ENCODE results near the gene FAM234A.
"Not testable (repeated sequence)": the region's sequence is repeated elsewhere in the genome, so short reads cannot be mapped to it uniquely, and the experiment has no call there.

The FAM234A gene

DNA sequence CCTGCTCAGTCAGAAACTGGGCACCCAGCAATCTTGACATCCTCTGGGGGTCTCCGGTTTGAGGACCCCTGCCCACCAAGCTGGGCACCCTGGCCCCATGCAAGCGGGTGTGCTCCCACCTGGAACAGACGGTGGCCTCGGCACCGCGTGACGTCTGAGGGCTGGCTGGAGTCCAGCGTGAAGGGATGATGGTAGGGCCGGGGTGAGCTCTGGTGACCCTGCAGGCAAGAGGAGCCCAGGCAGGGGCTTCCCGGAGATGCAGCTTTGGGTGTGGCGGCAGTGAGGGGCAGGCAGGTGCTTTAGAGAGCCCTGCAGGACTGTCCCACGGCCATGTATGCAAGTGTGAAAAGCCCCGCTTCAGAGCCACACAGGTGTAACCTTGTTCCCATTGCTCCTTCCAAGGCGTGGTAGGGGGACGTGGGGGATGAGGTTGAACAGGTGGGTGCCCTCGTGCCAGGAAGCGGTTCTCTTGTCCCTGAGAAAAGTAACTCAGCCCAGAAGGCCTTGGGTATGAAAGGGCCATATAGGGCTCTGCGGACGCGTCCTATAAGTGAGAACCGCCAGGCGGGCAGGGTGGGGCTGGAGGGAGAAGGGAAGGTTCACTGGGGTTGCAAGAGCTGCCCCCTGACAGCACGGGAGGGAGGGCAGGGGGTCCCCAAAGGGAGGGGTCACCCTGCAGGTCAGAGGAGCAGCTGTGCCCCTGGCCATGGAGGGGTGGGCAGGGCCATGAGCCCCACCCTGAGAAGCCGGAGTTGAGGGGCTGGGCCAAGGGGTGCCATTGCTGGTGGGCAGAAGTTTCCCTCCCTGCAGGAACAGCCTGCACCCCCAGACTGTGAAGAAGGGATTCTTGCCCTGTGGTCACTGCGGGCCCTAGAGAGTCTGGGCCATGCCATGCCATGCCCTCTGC, 31.9 kb downstream of the FAM234A start:
- no peak for DNase-seq

GRCh38 chr16:267562-267961, 32.9 kb downstream of the FAM234A start:
- not testable (repeated sequence) for DNase-seq

DNA sequence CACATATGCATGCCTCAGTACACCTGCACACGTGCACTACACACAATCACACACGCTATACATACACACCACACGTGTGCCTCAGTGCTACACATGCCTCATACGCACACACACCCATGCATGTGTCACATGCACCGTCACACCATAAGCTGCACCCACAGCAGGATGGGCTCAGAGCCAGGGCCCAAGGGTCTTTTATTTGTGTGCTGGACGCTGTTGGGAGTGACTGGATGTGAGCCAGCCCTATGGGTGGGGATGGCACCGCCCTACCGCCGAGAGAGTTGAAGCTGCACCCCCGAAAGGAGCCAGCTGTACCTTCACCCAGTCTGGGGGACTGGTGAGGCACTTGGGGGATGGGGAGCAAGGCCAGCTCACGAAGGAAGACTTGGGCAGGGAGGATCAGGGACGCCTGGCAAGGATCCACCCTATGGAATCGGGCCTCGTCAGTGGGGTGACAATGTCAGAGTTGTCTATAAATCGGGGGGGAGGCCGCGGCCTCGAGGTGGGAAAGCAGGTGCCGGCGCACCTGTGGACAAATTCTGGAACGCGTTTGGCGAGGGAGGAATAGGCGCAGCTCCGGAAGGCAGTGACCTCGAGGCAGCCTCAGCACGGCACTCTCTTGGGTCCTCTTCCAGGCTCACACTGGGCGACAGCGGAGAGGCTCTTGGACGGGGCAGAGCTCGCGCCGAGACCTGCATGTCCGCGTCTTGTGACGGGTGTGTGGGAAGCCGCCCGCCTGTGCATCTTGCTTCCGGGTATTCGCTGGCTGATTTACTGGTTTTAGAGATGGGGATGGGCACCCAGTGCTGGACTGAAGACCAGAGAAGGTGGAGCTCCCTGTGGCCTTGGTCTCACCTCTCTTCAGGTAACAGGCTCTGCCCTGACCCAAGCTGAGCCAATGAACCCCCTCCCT, 33.8 kb downstream of the FAM234A start:
- DNase-seq: no peak

DNA sequence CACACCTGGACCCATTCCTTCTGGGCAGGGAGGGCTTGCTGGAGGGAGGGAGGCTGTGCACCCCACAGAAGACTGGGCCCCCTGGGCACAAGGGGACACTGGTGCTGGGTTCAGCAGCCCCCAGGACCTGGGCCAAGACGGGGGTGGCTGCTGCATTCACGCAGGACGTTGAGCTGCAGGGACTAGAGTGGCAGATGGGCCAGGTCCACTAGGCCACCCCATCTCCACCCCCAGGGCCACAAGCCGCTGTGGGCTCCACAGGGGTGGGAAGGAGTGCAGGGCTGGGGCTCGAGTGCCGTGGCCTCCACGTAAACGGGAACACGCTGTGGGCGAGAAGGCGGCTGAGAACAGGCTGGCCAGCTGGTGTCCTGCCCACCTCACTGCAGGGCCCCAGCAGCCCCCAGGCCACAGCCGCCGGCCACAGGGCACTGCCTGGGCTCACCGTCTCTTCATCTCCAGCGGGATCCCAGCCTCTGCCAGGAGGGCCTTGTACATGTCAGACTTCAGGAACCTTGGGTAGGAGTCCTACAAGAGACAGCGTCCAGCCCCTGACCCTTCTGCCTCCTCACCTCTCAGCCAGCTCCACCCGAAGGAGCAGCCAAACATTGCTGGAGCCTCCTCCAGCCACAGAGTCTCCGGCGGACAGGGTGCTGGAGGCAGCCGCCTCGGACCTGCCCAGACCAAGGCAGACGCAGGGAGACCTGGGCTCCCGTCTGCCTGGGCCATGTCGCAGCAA, 34.6 kb downstream of the FAM234A start:
- DNase-seq: no peak

- no peak for DNase-seq
Observed at GRCh38 chr16:270381-271255, 36.0 kb downstream of the FAM234A start.

DNA sequence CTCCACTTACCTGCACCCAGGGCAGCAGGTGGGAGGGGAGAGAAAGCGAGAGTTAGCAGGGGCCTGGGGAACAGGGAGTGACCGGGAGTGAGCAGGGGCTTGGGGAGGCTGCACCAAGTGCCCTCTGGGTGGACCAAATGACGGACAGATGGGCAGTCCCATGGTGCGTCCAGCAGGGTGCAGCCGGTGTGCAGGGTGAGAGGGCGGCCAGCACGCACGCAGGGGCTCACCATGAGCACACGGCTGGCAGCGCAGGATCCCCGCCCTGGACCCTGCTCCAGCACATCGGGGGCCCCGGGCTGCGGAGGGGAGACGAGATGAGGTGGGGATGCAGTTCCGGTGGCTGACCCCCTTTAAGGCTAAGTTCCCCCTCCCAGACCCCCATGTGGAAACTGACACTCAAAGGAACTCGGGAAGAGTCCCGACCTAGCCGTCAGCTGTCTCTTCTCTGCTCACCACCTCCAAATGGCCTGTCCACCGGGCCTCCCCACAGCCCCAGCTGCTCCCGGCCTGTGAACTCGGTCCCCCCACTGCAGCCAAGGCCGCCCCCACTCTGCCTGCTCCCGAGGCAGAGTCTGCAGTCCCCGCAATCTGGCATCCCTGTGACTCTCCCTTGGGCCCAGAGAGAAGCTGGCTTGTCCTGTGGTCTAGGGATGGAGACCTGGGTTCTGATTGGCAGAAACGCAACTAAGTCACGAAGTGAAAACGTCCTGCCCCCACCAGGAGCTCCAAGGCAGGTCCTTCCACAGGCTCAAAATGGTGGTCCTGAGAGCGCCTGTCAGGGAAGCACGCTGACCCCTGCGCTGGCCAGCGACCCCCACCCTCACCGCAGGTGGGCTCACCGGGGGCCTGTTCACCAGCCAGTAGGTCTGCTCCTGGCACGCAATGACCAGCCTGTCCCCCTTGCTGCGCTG, 38.3 kb downstream of the FAM234A start:
- no peak for DNase-seq

- no peak for DNase-seq
Observed at GRCh38 chr16:273547-274421, 39.2 kb downstream of the FAM234A start.

DNA sequence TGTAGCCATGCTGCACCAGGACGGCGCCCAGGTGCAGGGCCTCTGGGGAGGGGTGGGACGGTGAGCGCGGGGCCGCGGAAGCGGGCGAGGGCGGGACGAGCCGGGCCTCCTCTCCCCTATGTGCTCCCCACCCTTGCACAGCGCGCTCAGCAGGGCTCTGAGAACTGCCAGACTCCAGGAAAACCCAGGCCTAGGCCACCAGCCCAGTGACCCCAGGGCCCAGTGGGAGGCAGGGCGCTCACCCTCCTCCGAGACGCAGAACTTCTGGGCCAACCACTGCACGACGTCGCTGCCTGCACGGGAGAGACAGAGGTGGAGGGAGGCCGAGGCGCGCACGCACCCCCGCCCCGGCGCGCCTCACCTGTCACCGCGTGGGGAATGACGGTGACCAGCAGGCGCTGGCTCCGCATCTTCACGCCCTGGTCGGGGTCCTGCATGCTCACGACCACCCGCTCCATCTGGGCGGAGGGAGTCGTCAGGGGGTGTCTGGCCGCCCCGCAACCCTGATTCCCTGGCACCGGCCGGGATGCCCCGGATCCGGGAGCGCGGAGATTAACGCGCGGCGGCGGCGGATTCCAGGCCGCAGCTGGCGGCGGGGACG, 40.5 kb downstream of the FAM234A start:
- DNase-seq: no peak

DNA sequence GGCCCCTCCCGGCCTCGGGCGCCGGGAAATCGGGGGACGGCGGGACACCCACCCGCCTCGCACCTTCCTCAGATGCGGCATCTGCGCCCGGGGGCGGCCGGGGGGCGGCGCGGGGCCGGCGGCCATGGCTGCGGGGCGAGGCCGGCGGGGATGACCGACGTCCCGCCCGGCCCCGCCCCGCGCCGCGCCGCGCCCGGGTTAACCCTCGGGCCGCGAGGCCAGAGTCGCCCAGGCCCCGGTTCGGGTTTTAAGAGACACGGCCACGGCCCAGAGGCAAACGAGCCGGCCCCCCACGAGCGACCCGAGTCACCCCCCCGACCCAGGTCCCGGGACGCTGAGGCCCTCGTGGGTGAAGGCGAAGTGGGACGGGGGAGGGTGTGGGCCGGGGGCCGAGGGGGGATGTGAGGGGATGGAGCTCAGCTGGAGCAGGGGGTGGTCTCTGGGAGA, 41.2 kb downstream of the FAM234A start, which contains the start of gene RGS11:
Gene RGS11, minus strand, starts transcription at position 159 of the 447 bp plus-strand sequence. Its CDS starts 33 bp downstream, at position 126.
- DNase-seq: no peak

DNA sequence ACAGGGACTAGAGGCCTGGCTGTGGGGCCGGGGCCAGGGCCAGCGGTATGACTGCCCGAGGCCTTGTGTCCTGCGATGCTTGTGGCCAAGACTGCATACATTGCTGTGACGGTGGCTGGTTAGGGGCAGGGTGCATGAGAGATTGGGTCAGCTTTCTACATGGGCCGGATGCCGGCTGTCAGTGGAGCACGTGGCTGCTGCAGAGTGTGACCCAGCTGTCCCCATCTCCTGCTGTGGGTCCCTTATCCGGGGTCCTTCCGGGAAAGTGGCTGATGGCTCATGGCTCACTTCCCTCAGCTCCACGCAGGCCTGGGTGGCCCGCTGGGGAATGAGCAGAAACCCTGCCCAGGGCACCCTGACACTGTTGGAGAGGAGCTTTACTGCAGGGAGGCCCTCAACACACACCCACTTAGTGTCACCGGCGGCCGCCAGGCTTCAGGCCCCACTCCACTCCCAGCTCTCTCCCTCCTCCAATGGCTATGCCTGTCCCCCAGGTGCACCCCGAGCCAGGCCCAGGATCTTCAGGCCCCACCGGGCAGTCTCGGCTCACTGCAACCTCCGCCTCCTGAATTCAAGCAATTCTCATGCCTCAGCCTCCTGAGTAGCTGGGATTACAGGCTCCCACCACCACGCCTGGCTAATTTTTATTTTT, 41.9 kb downstream of the FAM234A start:
- DNase-seq: no peak

GRCh38 chr16:278863-279366, 44.3 kb downstream of the FAM234A start:
- peak; percentile 27 to 63 for DNase-seq

DNA sequence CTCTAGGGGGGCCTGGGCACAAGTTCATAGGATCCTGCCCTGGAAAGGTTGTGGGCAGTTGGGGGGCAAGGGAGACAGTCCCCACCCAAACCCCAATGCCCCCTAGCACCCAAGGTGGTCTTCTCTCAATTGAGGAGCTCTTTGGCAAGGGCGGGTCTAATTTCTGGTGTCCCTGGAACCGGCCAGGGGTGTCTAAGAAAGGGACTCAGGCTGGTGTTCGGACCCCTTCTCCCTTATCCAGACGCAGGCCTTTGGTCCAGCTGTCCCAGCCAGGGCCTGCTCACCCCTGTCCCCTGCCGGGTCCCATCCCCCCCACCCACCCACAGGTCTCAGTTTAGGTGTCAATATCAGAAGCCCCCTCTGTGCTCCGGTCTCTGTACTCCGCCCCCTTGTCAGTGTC, 44.9 kb downstream of the FAM234A start:
- DNase-seq: no peak

DNA sequence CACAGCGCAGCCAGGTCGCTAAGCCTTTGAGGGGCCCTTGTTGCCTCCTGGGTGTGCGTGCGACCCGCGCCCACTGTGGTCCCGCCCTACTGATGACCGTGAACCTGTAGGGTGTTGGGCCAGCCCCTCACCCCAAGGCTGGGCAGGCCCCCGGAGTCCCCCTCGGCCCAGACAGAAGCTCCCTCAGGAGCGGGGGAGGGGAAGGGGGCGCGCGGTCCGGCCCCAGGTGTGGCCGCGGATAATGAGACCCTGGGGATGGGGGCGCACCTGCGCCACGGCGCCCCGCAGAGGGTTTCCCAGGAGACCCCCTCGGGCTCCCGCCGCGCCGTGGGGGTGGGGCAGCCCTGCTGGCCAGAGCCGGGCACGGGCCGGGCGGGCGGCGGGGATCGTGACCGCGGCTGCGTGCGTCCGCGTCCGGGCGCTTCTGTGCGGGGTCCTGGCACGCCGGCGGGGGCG, 45.4 kb downstream of the FAM234A start:
- no peak for DNase-seq

DNA sequence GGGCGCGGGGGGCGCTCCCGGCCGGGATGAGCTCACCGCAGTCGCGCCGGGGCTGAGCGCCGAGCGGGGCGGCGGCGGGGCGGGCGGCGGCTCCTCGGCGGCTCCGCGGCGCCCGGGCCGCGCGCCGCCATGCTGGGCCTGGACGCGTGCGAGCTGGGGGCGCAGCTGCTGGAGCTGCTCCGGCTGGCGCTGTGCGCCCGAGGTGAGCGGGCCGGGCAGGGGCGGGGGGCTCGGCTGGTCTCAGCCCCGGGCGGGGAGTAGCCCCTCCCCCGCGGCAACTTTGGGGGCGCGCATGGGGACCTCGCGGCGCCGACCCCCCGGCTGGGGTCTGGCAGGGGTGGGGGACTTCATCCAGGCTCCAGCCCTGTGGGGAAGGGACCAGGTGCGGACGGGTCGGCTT, 45.9 kb downstream of the FAM234A start, which contains the start of gene ARHGDIG:
Gene ARHGDIG, plus strand, starts transcription at position 40 of the 400 bp plus-strand sequence. Its CDS starts 90 bp downstream, at position 130.
- DNase-seq: no peak

DNA sequence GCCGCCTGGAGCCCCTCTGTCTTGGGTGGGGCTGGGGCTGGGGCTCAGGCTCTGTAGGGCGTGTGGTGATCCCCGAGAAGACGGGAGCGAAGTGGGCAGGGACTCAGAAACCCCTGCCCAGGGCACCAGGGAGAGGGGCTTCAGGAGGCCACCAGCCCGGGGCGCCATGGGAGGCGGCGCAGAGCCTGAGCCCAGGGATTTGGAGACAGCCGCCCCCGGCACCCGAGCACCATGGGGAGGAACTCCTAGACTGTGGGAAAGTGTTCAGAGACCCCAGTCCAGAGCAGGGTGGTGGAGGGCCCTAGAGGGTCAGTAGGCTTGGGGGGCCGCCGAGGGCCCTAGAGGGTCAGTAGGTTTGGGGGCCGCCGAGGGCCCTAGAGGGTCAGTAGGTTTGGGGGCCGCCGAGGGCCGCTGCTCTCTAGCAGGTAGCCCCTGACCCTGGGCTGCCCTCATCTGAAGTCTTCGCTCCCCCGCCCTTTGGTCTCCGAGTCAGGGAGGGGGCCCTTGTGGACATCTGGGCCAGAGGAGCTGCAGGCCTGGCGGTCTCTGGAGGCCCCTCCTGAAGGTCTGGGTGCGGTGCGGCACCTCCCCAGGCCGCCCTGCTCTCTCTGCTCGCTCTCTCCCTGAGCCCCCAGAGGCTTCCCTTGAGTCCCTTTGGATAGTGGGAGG, 46.5 kb downstream of the FAM234A start:
- DNase-seq: no peak

GRCh38 chr16:281660-282255, 47.1 kb downstream of the FAM234A start:
- DNase-seq: no peak

DNA sequence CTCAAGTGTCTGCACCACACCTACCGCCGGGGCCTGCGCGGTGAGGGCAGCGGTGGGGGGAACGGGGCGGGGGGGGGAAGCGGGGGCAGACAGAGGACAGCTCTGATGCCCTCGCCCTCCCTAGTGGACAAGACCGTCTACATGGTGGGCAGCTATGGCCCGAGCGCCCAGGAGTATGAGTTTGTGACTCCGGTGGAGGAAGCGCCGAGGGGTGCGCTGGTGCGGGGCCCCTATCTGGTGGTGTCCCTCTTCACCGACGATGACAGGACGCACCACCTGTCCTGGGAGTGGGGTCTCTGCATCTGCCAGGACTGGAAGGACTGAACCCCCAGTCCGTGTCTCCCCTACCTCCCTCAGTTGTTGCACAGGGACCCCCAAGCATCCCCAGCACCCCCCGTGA, 47.9 kb downstream of the FAM234A start:
- no peak for DNase-seq

All from CD4-positive, alpha-beta T cell treated with Interleukin-1 beta for 1 hour (primary cell).